GM23338 (cell line): ENCODE results near the gene TMEM132D.

Source experiments
- CTCF ChIP-seq, 2 experiments: fragments of 200-600 bp in 1 of 2; sonication (generic) in 1 of 2; conservative IDR thresholded peaks; 2 replicates each; pipeline versions ENCODE4 v1.5.1 to v1.6.1; 2016 to 2017; ENCODE audit warnings: antibody characterized with exemption in 2 of 2, low read depth in 2 of 2, mild to moderate bottlenecking in 2 of 2, moderate library complexity in 1 of 2
- ETS1 ChIP-seq: IDR thresholded peaks from 2 replicates; pipeline ENCODE4 v1.6.1; 2016; ENCODE audit warnings: antibody characterized with exemption
- EZH2 ChIP-seq: fragments of 200-600 bp; sonication (generic); IDR thresholded peaks from one replicate; pipeline ENCODE4 v1.8.0; 2017; ENCODE audit warnings: antibody characterized with exemption, mild to moderate bottlenecking, low read depth; ENCODE audit not compliant: unreplicated experiment
- EZH2phosphoT487 ChIP-seq: fragments of 200-600 bp; sonication (generic); IDR thresholded peaks from one replicate; pipeline ENCODE4 v1.8.1; 2018; ENCODE audit warnings: antibody characterized with exemption; ENCODE audit not compliant: unreplicated experiment
- JUNB ChIP-seq: IDR thresholded peaks from one replicate; pipeline ENCODE4 v1.6.1; 2016; ENCODE audit warnings: antibody characterized with exemption; ENCODE audit not compliant: unreplicated experiment
- POLR2AphosphoS5 ChIP-seq: IDR thresholded peaks from 2 replicates; pipeline ENCODE4 v1.6.1; 2016; ENCODE audit warnings: antibody characterized with exemption, low read depth
- REST ChIP-seq: IDR thresholded peaks from one replicate; pipeline ENCODE4 v1.6.1; 2018; ENCODE audit warnings: antibody characterized with exemption; ENCODE audit not compliant: unreplicated experiment
- ZNF114 ChIP-seq: fragments of 250-450 bp; sonication (Bioruptor Pico); IDR thresholded peaks from 2 replicates; pipeline ENCODE4 v1.5.0; 2020; ENCODE audit warnings: mild to moderate bottlenecking, moderate library complexity

GRCh38 chr12:129305851-129306250 lies 598.0 kb downstream of the TMEM132D start:
- TF ChIP-seq CTCF (conservative IDR thresholded peaks at IDR 0.05; ENCODE audit: low read depth in 2 of 2) = no peak
- no peak for TF ChIP-seq ETS1
- TF ChIP-seq POLR2AphosphoS5 = no peak
- TF ChIP-seq EZH2 = no peak
- no peak for TF ChIP-seq REST
- no peak for TF ChIP-seq JUNB
- TF ChIP-seq EZH2phosphoT487 = no peak
- no peak for TF ChIP-seq ZNF114 (CRISPR knock-in tag)
